Renal cortex interstitium (tissue), 11 donors: Measurements from ENCODE around the gene VPS13D. TPM values are rescaled to one million over a fixed set of nuclear protein-coding genes. Genes with fewer than 3 reads are reported as not detected.
"Not testable (repeated sequence)": the region's sequence is repeated elsewhere in the genome, so short reads cannot be mapped to it uniquely, and the experiment has no call there.

Experiments used
- DNase-seq, 11 donors: peaks; one replicate each; pipeline ENCODE4 v3.0.0-alpha.2; 2013; ENCODE audit warnings: low read depth in 9 of 11, low spot score in 4 of 11; ENCODE audit errors: extremely low read depth in 1 of 11
- polyA plus RNA-seq, 3 donors: library from polyadenylated mRNA; unstranded; fragments of 120-200 nt; gene quantifications; one replicate each; pipeline ENCODE4 v1.2.1, GENCODE V29; 2013; ENCODE audit not compliant: insufficient read length in 3 of 3

The VPS13D gene
- polyA plus RNA-seq, 3 donors: 27.6 to 31.7 (median 27.7) TPM

- no peak for DNase-seq
These were observed 153.2 kb downstream of the VPS13D start for GRCh38 chr1:12383001-12383400.

- DNase-seq: no peak
These were observed 154.0 kb downstream of the VPS13D start for GRCh38 chr1:12383786-12384185.

GRCh38 chr1:12384836-12385456, 155.1 kb downstream of the VPS13D start:
- no peak for DNase-seq

- DNase-seq: no peak
These were observed 156.3 kb downstream of the VPS13D start for GRCh38 chr1:12386130-12386529.

DNA sequence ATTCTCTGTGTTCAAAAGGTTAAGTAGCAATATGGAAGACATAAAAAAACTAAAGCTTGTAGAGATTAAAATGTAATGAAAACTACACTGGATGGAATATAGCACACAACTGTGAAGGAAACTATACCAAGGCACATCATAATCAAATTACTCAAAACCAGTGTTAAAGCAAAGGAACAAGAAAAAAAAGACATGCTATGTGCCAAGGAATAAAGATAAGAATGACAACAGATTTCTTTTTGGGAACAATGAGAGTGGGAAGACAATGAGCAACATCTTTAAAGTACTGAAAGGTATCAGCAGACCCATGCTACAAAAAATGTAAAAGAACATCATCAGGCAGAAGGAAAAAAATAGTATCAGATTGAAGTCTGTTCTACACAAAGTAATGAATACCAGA, 157.8 kb downstream of the VPS13D start:
- DNase-seq: no peak

DNA sequence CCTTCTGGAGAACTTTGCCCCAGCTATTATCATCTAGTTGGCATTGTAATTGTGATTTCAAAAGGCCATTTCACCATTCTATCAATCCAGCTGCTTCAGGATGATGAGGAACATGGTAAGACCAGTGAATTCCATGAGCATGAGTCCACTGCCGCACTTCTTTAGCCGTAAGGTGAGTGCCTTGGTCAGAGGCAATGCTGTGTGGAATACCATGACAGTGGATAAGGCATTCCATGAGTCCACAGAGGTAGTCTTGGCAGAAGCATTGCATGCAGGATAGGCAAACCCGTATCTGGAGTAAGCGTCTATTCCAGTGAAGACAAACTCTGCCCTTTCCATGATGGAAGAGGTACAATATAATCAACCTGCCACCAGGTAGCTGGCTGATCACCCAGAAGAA, 160.5 kb downstream of the VPS13D start:
- not testable (repeated sequence) for DNase-seq

GRCh38 chr1:12397462-12398450, 167.9 kb downstream of the VPS13D start:
- no peak for DNase-seq

DNA sequence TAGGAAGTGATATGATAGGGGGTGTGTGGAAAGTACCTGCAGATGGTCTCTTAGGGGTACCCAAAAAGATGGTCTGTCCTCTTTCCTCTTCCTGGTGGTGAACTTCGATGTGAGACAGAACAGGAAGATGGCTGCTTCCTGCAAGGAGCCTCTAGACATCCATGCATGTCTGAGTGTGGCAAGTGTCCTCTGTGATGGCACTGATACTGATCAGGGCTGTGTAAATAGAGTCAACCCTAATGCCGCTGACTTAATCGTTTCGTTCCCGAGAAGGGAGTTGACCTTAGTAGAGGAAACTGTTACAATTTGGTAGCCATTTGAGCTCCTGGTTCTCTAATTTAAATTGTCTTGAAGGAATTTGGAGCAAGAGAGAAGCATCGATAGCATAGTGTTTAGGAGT, 168.6 kb downstream of the VPS13D start:
- no peak for DNase-seq

DNA sequence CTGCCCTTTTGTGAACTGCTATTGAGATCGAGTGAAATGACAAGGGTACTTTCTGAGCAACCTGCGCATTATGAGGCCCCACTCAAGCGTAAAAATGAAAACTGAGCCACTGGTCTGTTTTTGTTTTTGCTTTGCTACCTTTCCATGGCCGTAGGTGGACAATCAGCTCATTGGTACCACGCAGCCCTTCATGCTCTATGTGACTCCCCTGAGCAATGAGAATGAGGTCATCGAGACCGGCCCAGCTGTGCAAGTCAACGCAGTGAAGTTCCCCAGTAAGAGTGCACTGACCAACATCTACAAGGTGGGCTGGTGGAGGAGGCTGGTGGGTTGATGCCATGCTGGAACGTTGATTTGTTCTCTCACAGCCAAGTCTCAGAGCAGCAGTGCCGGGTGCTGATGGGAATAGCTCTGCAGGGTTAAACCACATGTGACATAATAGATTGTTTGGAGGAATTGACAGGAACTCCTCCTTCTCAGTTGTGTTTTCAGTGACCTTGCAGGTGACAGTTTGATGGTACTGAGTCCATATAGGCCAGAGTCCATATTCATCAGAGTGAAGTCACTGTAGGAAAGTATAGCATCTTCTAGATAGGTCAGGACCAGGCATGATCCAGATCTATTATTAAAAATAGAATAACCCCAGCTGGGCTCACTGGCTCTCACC, 170.3 kb downstream of the VPS13D start:
- no peak for DNase-seq

- DNase-seq: no peak
These were observed 172.4 kb downstream of the VPS13D start for GRCh38 chr1:12402159-12402673.

DNA sequence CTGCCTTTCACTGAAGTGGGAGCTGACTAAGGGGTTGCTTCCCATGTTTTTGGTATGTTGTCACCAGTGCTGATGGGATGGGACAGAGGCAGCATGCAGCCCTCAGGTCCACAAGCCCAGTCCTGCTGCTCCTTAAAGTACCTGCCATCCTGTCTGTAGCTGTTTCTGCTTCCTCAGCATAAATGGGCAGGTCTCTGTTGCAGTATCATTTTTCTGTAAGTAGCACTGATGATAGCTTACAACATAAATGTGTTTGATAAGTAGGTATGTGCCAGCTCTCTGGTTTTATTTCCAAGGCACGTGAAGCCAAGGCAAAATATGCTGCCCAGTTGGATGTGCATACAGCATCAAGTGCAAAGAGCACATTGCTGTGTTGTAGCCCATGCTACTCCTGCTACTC, 173.0 kb downstream of the VPS13D start:
- no peak for DNase-seq

DNA sequence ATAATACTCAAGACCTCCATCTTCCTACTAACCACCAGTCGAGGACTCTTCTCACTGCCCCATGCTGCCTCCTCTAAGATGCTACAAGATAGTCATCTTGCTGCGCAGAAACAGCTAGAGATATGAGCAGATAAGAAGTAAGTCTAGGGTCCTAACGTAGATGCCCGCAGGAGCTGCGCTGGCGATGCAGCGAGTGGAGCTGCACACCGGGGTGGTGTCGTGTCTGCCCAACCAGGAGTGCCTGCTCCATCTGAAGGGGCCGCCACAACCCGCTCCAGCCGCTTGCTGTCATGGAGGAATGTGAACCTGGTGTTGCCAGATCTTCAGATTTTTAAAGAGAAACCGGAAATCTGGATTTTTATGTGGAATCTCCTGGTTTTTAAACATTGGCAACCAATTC, 175.1 kb downstream of the VPS13D start:
- DNase-seq: no peak

DNA sequence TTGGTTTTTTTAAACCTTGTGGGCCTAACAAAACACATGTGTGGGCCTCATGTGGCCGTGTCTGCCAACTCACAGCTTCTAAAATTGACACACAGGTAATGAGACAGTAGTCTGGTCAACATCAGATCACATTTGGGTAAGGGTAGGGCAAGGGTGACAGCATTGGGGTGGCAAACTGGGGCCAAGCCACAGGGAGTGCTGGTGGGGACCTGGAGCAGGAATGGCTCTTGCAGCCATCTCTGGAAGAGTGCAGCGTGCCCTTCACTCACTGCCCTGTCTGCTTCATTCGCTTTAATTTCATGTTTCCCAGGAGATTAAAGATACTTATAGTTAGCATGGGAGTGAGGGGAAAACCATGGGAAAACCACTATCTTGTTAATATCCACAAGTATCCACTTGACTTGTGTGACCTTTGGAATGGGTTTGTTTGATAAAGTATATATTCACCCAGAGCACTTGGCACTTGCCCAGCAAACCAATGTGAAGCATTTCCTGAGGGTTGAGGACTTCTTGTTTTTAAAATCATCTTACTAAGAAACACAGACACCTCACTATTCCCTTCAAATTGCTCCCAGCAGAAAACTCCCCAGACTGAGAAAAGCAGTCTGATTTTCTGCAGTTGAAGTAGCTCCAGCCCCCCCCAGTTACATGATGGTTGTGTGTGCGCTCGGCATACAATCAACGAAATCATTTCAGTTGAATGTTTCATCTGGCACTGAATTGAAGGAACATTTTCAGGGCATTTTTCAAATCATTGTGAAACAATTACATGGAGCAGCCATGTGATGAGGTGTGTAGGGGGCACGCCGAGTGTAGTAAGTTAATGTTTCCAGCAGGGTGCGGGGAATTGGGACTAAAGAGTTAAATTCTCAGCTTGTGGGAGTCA, 175.7 kb downstream of the VPS13D start:
- peak in 1 of 11 donors; percentile 31 for DNase-seq

- no peak for DNase-seq
These were observed 176.6 kb downstream of the VPS13D start for GRCh38 chr1:12406211-12407021.

DNA sequence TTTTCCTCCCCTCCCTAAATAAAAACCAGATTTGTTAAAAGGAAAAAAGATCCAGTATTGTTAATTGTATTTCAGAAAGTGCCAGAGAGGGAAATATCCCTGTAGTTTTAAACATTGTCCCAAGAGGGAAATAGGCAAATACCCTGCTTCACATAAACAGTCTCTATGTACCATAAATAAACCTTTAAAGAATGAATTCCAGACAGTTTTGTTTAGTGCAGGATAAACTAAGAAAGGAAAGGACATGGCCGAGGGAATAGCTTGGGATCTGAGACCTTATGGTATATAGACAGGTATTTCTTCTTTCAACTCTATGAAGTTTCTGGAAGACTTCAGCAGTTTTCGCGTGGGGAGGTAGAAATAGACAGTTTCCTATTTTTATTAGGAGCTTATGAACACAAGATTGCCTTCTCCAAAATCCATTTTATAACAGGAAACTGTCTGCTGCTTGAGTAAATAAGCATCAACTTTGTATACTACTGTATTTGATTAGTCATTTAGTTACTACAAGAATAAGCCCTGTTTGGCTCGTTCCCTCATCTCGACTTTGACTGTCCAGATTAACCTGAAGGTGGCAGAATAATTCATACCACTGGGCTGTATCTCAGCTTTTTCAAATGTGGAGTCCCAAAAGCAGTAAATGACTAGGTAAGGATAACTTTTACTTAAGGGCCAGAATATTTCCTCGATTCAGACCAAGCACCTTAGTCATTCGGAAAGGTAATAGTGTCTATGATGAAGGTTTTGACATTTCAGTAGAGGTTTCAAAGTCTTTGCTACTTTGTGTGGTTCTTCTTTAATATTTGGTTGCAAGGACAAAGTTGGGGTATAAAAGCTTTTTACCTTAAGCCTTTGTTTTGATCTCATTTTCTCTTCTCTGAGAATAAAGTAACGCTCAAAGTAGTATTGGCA, 177.5 kb downstream of the VPS13D start:
- peak in 2 of 11 donors; percentile 45 to 52 for DNase-seq

GRCh38 chr1:12407962-12408454, 178.2 kb downstream of the VPS13D start:
- DNase-seq: no peak

DNA sequence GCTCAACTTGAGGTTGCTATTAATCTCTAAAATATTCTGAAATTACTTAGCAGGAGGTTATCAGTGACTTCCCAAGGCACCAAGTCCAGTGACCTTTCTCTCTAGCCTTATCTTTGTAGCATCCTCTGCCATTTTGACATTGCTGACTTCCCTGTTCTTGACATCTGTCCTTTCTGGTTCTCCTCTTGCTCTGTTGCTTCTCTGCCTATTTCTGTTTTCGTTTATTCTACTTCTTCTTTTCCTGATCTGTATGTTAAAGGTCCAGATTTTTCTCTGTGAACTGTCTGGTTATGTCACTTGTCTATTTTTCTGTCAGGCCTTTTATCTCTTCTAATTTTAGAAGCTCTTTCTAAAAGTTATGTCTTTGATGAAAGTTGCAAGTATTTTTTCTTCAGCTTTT, 178.8 kb downstream of the VPS13D start:
- DNase-seq: no peak
